Smooth muscle cell (in vitro differentiated cells): ENCODE data around the gene MYBPC3. TPM values are rescaled to one million over a fixed set of nuclear protein-coding genes. Genes with fewer than 3 reads are reported as not detected.

Experiments used
- DNase-seq: peaks from one replicate; lab custom pipeline; 2025; ENCODE audit not compliant: unreplicated experiment; lab: John Stamatoyannopoulos, UW
- H2AFZ ChIP-seq: fragments of 200-600 bp; sonication (generic); 2 replicates; pipeline ENCODE4 v1.6.0; 2016; ENCODE audit warnings: antibody characterized with exemption, low read depth, mild to moderate bottlenecking
- H3F3A ChIP-seq: fragments of 200-600 bp; sonication (generic); 2 replicates; pipeline ENCODE4 v1.6.0; 2017; ENCODE audit warnings: antibody characterized with exemption, low read depth
- H3K27ac ChIP-seq: fragments of 200-600 bp; sonication (generic); 2 replicates; pipeline ENCODE4 v1.5.1; 2016; ENCODE audit warnings: low read depth, mild to moderate bottlenecking
- H3K27me3 ChIP-seq: fragments of 200-600 bp; sonication (generic); 2 replicates; pipeline ENCODE4 v1.6.1; 2016; ENCODE audit warnings: low read depth, mild to moderate bottlenecking
- H3K36me3 ChIP-seq: fragments of 200-600 bp; sonication (generic); 2 replicates; pipeline ENCODE4 v1.5.1; 2016; ENCODE audit warnings: low read depth
- H3K4me1 ChIP-seq: fragments of 200-600 bp; sonication (generic); 2 replicates; pipeline ENCODE4 v1.5.1; 2016; ENCODE audit warnings: low read depth
- H3K4me2 ChIP-seq: fragments of 200-600 bp; sonication (generic); 2 replicates; pipeline ENCODE4 v1.6.0; 2016; ENCODE audit warnings: mild to moderate bottlenecking
- H3K4me3 ChIP-seq: fragments of 200-600 bp; sonication (generic); 2 replicates; pipeline ENCODE4 v1.5.1; 2016; ENCODE audit warnings: mild to moderate bottlenecking
- H3K79me2 ChIP-seq: fragments of 200-600 bp; sonication (generic); 2 replicates; pipeline ENCODE4 v1.6.0; 2016; ENCODE audit warnings: low read depth, mild to moderate bottlenecking
- H3K9ac ChIP-seq: fragments of 200-600 bp; sonication (generic); 2 replicates; pipeline ENCODE4 v1.6.0; 2016; ENCODE audit warnings: low read depth
- H3K9me3 ChIP-seq: fragments of 200-600 bp; sonication (generic); replicated peaks from 2 replicates; pipeline ENCODE4 v1.5.1; 2016; ENCODE audit warnings: low read depth
- H4K20me1 ChIP-seq: fragments of 200-600 bp; sonication (generic); 2 replicates; pipeline ENCODE4 v1.6.0; 2016; ENCODE audit warnings: low read depth
- WGBS: methylation state at CpG from one replicate; pipeline ENCODE4 v1.1.7; 2016; ENCODE audit warnings: low lambda C conversion rate; 5-methylcytosine and 5-hydroxymethylcytosine counted together
- polyA plus RNA-seq: library from polyadenylated mRNA; unstranded; fragments of >200 nt; fragmentation: Nextera tagmentation; extraction: Ambion mirVana; gene quantifications from 2 replicates; pipeline ENCODE4 v1.2.1, GENCODE V29; 2016
- total RNA-seq: library from RNA; depleted of rRNA; stranded (reverse); fragments of >200 nt; gene quantifications from 2 replicates; pipeline ENCODE4 v1.2.3, GENCODE V29; 2014
- TF ChIP-seq, protein P1 (sequence below): fragments of 200-600 bp; sonication (generic); IDR thresholded peaks from 2 replicates; pipeline ENCODE4 v1.5.1; 2017; ENCODE audit warnings: borderline replicate concordance, mild to moderate bottlenecking, antibody characterized with exemption; ENCODE audit not compliant: insufficient read depth, poor library complexity, severe bottlenecking

The MYBPC3 gene
- total and polyA plus RNA-seq, 2 experiments from 2014 or later, result 0.03 TPM; not detected in 1

DNA sequence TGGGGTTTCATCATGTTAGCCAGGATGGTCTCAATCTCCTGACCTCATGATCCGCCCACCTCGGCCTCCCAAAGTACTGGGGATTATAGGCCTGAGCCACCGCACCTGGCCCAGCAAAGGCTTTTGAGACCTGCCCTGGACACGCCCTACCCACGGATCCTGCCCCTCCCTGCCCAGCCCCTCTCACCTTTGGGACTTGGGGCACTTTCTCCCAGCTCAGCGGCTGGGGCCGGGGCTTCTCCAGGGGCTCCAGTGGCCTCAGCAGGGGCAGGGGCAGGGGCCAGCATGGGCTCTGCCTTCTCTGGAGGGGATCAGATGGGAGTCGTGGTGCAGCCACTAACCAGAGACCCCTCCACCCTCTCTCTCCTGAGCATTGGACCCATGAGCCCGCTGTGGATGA, 2.2 kb downstream of the MYBPC3 start:
- H3K4me1 ChIP-seq, result peaks cover under 1% of the 10 kb centered on the region
- H3K27ac ChIP-seq, result no peak overlapping the region
- DNase-seq, result no peak
- no peaks in the 10 kb centered on the region for H3K9me3 ChIP-seq
- no peaks in the 10 kb centered on the region for H3K79me2 ChIP-seq
- no peak overlapping the region for H3K4me3 ChIP-seq
- TF ChIP-seq, protein P1, sequence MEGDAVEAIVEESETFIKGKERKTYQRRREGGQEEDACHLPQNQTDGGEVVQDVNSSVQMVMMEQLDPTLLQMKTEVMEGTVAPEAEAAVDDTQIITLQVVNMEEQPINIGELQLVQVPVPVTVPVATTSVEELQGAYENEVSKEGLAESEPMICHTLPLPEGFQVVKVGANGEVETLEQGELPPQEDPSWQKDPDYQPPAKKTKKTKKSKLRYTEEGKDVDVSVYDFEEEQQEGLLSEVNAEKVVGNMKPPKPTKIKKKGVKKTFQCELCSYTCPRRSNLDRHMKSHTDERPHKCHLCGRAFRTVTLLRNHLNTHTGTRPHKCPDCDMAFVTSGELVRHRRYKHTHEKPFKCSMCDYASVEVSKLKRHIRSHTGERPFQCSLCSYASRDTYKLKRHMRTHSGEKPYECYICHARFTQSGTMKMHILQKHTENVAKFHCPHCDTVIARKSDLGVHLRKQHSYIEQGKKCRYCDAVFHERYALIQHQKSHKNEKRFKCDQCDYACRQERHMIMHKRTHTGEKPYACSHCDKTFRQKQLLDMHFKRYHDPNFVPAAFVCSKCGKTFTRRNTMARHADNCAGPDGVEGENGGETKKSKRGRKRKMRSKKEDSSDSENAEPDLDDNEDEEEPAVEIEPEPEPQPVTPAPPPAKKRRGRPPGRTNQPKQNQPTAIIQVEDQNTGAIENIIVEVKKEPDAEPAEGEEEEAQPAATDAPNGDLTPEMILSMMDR, result no peak
- H3K36me3 ChIP-seq, result no peaks in the 10 kb centered on the region
- H3K9ac ChIP-seq, result no peak overlapping the region
- H2AFZ ChIP-seq, result no peak overlapping the region
- no peak overlapping the region for H3K4me2 ChIP-seq
- no peaks in the 10 kb centered on the region for H4K20me1 ChIP-seq
- no peaks in the 10 kb centered on the region for H3K27me3 ChIP-seq
- WGBS, result 89% methylated on average over 9 of the region's 9 CpGs
- peaks cover 3% of the 10 kb centered on the region for H3F3A ChIP-seq

DNA sequence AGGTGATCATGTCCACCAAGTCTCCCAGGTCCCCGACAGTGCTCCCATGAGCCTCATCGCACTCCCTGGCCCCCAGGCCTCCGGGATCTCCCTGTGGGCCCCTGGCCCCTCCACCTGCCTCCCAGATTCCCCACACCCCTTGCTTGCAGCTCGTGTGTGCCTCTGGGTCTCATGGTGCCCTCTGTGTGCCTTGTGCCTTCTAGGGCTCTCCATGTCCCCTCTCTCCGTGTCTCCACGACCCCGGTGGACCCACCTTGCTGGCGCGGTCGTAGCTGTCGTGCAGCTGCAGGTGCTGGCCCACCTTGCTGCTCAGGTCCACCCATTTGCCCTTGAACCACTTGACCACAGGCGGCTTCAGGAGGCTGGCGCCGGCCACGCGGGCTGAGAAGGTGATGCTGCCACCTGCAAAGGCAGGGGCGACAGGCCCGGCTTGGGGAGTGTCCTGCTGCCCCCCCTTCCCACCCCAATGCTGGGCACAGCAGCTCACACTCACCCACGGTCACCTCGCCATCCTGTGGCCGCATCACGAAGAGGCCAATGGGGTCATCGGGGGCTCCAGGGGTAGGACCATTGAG, 2.9 kb downstream of the MYBPC3 start:
- Histone ChIP-seq H3K27ac (no peak overlapping the region), H3K4me1 (peaks cover 8% of the 10 kb centered on the region), H3K36me3 (no peaks in the 10 kb centered on the region), H3K27me3 (no peaks in the 10 kb centered on the region), H3F3A (peaks cover 3% of the 10 kb centered on the region), H3K4me2 (no peak overlapping the region), H3K9me3 (no peaks in the 10 kb centered on the region), H3K79me2 (no peaks in the 10 kb centered on the region), H3K4me3 (no peak overlapping the region), H2AFZ (no peak overlapping the region), H3K9ac (no peak overlapping the region), H4K20me1 (no peaks in the 10 kb centered on the region)
- TF ChIP-seq, protein P1, result no peak
- no peak for DNase-seq
- 96% methylated on average over 22 of the region's 23 CpGs for WGBS

DNA sequence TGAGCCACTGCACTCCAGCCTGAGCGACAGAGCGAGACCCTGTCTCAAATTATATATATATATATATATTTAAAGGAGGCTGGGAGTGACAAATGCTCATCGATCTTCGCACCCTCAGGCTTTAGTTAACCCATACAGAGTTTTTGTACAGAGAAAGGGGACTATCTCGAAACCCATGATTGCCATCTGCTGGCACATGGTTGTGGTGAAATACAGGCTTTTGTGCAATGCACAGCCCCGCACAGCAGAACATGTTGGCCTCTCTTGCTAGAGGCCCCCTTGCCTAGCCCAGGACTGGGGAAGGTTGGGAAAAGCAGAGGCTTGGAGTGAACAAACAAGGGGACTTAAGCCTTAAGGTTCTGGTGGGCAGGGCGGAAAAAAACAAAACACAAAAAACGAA, 3.6 kb downstream of the MYBPC3 start:
- 70% methylated on average over 6 of the region's 8 CpGs for WGBS
- no peak for DNase-seq

More for the DNA sequence above, 3.6 kb downstream of the MYBPC3 start:
- Histone ChIP-seq H3K9ac (no peak overlapping the region), H3K36me3 (no peaks in the 10 kb centered on the region), H4K20me1 (no peaks in the 10 kb centered on the region), H3K27ac (no peak overlapping the region), H3K79me2 (no peaks in the 10 kb centered on the region), H3K9me3 (no peaks in the 10 kb centered on the region), H3K4me3 (no peak overlapping the region), H3K4me2 (no peak overlapping the region), H2AFZ (no peak overlapping the region), H3F3A (no peaks in the 10 kb centered on the region), H3K27me3 (no peaks in the 10 kb centered on the region), H3K4me1 (peaks cover 8% of the 10 kb centered on the region)
- TF ChIP-seq, protein P1, result no peak
